ENCODE data around the gene SGMS2. TPM values are rescaled to one million over a fixed set of nuclear protein-coding genes. Genes with fewer than 3 reads are reported as not detected.

The SGMS2 gene
- total and polyA plus RNA-seq, 9 of the 15 experiments (the other 6 are each of a cell fraction or from before 2014, with no cell fraction given): 0.07 to 0.25 (median 0.11) TPM; not detected in 5

GRCh38 chr4:107791902-107792301, 32.8 kb upstream of the SGMS2 start:
- Histone ChIP-seq H4K20me1 (replicated peaks; ENCODE audit: control insufficient read depth, insufficient read depth, low read length) (no peaks in the 10 kb centered on the region), H3K4me2 (ENCODE audit: insufficient read depth, low read length) (no peak overlapping the region), H3K4me3 (no peak overlapping the region), H3K9me1 (ENCODE audit: control insufficient read depth, insufficient read depth, low read length) (no peaks in the 10 kb centered on the region), H3K79me2 (ENCODE audit: control insufficient read depth, insufficient read depth, low read length) (no peaks in the 10 kb centered on the region), H3K27ac (ENCODE audit: extremely low read depth, low read depth, low read length) (no peak overlapping the region), H3K9ac (ENCODE audit: insufficient read depth in 1 of 2, low read depth in 2 of 2, low read length in 2 of 2) (no peak overlapping the region), H3K4me1 (replicated peaks in 1 of 2; ENCODE audit: control insufficient read depth in 2 of 2, insufficient read depth in 2 of 2, low read length in 2 of 2) (no peaks in the 10 kb centered on the region), H3K9me3 (replicated peaks; ENCODE audit: control insufficient read depth, insufficient read depth, low read depth, low read length) (no peaks in the 10 kb centered on the region), H3K36me3 (ENCODE audit: control insufficient read depth, insufficient read depth, low read length) (no peaks in the 10 kb centered on the region), H3K27me3 (ENCODE audit: control insufficient read depth in 2 of 2, insufficient read depth in 2 of 2, low read length in 2 of 2) (no peaks in the 10 kb centered on the region), H2AFZ (ENCODE audit: low read depth, low read length) (no peak overlapping the region)
- CTCF ChIA-PET (ENCODE audit: low intra/inter-chr PET ratio): no interaction called here
- DNase-seq (ENCODE audit: extremely low read depth in 1 of 4, low spot score in 3 of 4) (no peak), ATAC-seq (no peak), FAIRE-seq (no peak)
- 0% methylated on average over 3 of the region's 3 CpGs for WGBS (ENCODE audit: insufficient coverage, low coverage, missing lambda C conversion rate)
- BruUV-seq (replicated peaks): no TSS peak
- intact Hi-C loops (cut with micrococcal nuclease): no loop called here
- in situ Hi-C loops (cut with MboI): no loop called here
- POLR2A ChIA-PET: interaction anchor here (0.9 kb wide), 1 partner anchor 1912 kb away, joined by 4 read pairs; no protein-coding TSS in a partner anchor
- TF ChIP-seq SIRT6 (IDR thresholded peaks at IDR 0.05; ENCODE audit: low read depth, low read length): no peak
- TF ChIP-seq PCBP2 (IDR thresholded peaks at IDR 0.05; ENCODE audit: low read depth, low read length, poor library complexity, severe bottlenecking): no peak
- no peak for TF ChIP-seq ILK (tag; IDR thresholded peaks at IDR 0.05; ENCODE audit: borderline replicate concordance, low read depth)
- TF ChIP-seq EWSR1 (IDR thresholded peaks at IDR 0.05; ENCODE audit: borderline replicate concordance, low read depth, partially characterized antibody): no peak

DNA sequence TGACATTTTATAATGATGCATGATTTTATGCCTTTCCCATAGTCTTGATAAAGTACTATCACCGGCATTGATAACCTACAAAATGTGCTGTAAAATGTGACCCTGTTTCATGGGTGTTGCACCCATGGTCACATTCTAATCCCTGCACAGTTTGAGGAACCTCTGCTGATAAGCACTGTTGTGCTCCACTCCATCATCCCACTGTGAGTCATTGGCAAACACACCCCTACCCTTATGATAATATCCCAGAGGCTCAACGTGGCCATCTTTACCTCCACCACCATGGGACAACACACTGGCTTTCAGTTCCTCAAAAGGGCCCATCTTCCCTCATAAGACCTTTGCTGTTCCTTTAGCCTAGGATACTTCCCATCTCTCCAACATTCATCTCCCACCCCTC, 32.0 kb upstream of the SGMS2 start:
- in situ Hi-C loops (cut with MboI): no loop called here
- Histone ChIP-seq H4K20me1 (replicated peaks; ENCODE audit: control insufficient read depth, insufficient read depth, low read length) (no peaks in the 10 kb centered on the region), H3K4me3 (no peak overlapping the region), H3K27me3 (ENCODE audit: control insufficient read depth in 2 of 2, insufficient read depth in 2 of 2, low read length in 2 of 2) (no peaks in the 10 kb centered on the region), H3K9me3 (replicated peaks; ENCODE audit: control insufficient read depth, insufficient read depth, low read depth, low read length) (no peaks in the 10 kb centered on the region), H3K4me2 (ENCODE audit: insufficient read depth, low read length) (no peak overlapping the region), H2AFZ (ENCODE audit: low read depth, low read length) (no peak overlapping the region), H3K9ac (ENCODE audit: insufficient read depth in 1 of 2, low read depth in 2 of 2, low read length in 2 of 2) (no peak overlapping the region), H3K27ac (ENCODE audit: extremely low read depth, low read depth, low read length) (no peak overlapping the region), H3K4me1 (replicated peaks in 1 of 2; ENCODE audit: control insufficient read depth in 2 of 2, insufficient read depth in 2 of 2, low read length in 2 of 2) (no peaks in the 10 kb centered on the region), H3K9me1 (ENCODE audit: control insufficient read depth, insufficient read depth, low read length) (no peaks in the 10 kb centered on the region), H3K36me3 (ENCODE audit: control insufficient read depth, insufficient read depth, low read length) (no peaks in the 10 kb centered on the region), H3K79me2 (ENCODE audit: control insufficient read depth, insufficient read depth, low read length) (no peaks in the 10 kb centered on the region)
- intact Hi-C loops (cut with micrococcal nuclease): no loop called here
- no TSS peak for BruUV-seq (replicated peaks)
- peak; percentile 49 for FAIRE-seq
- WGBS (ENCODE audit: insufficient coverage, low coverage, missing lambda C conversion rate): 0% methylated on average over 2 of the region's 2 CpGs
- no peak for ATAC-seq
- POLR2A ChIA-PET: interaction anchor here (0.9 kb wide), 1 partner anchor 1911 kb away, joined by 4 read pairs; no protein-coding TSS in a partner anchor
- no peak for TF ChIP-seq PTTG1 (tag; IDR thresholded peaks at IDR 0.05; ENCODE audit: low read depth)
- TF ChIP-seq SPI1 (IDR thresholded peaks at IDR 0.05; ENCODE audit: borderline replicate concordance, low read depth, low read length): 0 out of 2 replicates have a peak, but pooled peaks have one; percentile 35
- TF ChIP-seq FOSL1 (tag; conservative IDR thresholded peaks at IDR 0.05): 0 out of 2 replicates have a peak, but pooled peaks have one; percentile 27
- TF ChIP-seq KDM1A (IDR thresholded peaks at IDR 0.05): 0 out of 4 replicates have a peak, but pooled peaks of 1 of the 2 experiments have one; percentile 11
- peak; percentile 59; the same call in 1 of the 2 replicates for TF ChIP-seq JUND (IDR thresholded peaks at IDR 0.05; ENCODE audit: borderline replicate concordance, low read depth, low read length)
- peak; percentile 68; the same call in 2 of the 3 replicates for TF ChIP-seq JUND (tag; IDR thresholded peaks at IDR 0.05; ENCODE audit: borderline replicate concordance, low read depth, low read length)
- TF ChIP-seq CEBPG (CRISPR knock-in tag; IDR thresholded peaks at IDR 0.05): no peak
- TF ChIP-seq CEBPG (tag; conservative IDR thresholded peaks at IDR 0.05 in 1 of 2, IDR thresholded peaks at IDR 0.05 in 1 of 2): no peak
- TF ChIP-seq CTBP1 (IDR thresholded peaks at IDR 0.05; ENCODE audit: borderline replicate concordance): 0 out of 2 replicates have a peak, but pooled peaks have one; percentile 13
- TF ChIP-seq ATF3 (IDR thresholded peaks at IDR 0.05): 0 out of 2 replicates have a peak, but pooled peaks have one; percentile 10
- TF ChIP-seq ATF3 (CRISPR knock-in tag; conservative IDR thresholded peaks at IDR 0.05): no peak
- TF ChIP-seq ZNF263 (CRISPR knock-in tag; IDR thresholded peaks at IDR 0.05; ENCODE audit: borderline replicate concordance): peak; percentile 85
- CTCF ChIA-PET (ENCODE audit: low intra/inter-chr PET ratio): no interaction called here
- DNase-seq (ENCODE audit: extremely low read depth in 1 of 4, low spot score in 3 of 4): peak in 2 of 4 experiments; percentile 1 to 8
